DND-41 (cell line): Measurements from ENCODE around the gene CEACAM16.

Experiments used
- CTCF ChIP-seq: IDR thresholded peaks from 2 replicates; pipeline ENCODE4 v1.5.1; 2012; ENCODE audit warnings: borderline replicate concordance, low read length, moderate library complexity, mild to moderate bottlenecking; ENCODE audit not compliant: poor library complexity, severe bottlenecking; ENCODE audit errors: extremely low read depth
- EZH2 ChIP-seq: IDR thresholded peaks from 3 replicates; pipeline ENCODE4 v1.6.1; 2012; ENCODE audit warnings: borderline replicate concordance, low read depth, mild to moderate bottlenecking, moderate library complexity, low read length, inconsistent platforms; ENCODE audit not compliant: severe bottlenecking

DNA sequence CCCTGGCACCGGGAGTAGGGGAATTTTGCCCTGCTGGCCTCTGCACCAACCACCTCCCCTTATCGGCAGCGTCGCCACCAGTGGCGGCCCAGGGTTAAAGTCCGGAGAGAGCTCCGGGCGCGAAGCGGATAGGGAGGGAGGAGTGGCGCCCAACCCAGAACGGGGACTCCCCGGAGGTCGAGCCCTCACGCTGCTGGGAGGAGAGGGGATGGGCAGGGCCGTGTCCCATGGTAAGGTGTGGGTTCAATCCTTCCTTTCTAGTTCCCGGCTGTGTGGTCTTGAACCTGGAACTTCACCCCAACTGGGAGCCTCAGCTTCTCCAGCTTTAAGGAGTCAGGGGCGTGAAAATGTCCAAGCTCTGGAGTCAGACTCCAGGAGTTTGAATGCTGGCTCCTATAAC, 26.3 kb downstream of the CEACAM16 start:
- TF ChIP-seq CTCF: no peak
- no peak for TF ChIP-seq EZH2
